ENCODE data around the gene TMPRSS7.
A peak's percentile ranks its signal among the peaks of the same experiment; 100 is the strongest.
"Not testable (repeated sequence)": the region's sequence is repeated elsewhere in the genome, so short reads cannot be mapped to it uniquely, and the experiment has no call there.

The TMPRSS7 gene

DNA sequence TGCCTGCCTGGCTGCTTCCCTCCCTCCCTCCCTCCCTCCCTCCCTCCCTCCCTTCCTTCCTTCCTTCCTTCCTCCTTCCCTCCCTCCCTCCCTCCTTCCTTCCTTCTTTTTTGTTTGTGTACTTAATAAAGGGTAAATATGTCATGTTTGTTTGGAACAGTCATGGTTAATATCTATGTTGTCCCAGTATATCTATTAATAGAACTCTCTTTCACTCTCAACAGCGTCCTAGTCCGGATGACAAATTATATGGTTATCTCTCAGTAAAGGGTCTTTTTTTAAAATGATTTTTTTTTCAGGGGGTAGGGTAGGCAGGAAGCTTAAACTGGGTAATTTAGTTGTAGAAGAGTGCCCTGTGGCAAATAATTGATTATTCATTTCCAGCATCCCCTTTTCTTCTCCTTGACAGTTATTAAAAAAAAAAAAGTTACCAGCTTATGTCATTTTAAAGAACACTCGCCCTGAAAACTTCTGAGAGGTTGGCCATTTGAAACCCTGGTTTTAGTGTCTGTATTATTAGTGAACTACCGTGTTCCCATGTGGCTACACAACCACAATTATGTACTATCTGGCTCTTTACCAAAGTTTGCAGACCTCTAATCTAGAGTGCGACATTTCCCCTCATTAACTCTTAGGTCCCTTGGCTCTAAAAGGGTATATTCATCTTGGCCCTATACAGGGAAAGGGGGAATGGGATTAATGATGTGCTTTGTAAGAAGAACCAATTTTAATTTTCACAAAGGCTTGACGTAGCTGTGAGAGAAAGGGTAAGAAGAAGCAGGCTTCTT is 22.1 kb upstream of the TMPRSS7 start:
- no peak for DNase-seq

- peak; percentile 68 for DNase-seq
Observed at GRCh38 chr3:112013058-112013783, 21.3 kb upstream of the TMPRSS7 start.

GRCh38 chr3:112013784-112014143 is 20.8 kb upstream of the TMPRSS7 start:
- no peak for DNase-seq

DNA sequence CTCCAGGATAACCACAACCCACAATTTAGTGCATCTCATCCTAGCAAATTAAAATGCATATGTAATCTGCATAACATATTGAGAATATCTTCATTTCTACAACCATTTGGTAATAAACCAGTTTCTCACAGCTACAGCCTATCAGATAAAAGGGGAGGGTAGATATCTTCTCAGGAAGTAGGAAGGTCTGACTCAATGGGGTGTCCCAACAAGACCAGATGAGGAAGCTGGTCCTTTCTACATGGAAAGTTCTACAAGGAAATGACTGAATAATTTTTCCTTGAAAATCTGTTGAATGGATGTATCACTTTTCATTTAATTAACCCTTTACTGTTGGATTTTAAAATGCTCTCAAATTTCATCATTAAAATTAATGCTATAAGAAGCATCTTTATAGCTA is 17.4 kb upstream of the TMPRSS7 start:
- no peak for DNase-seq

DNA sequence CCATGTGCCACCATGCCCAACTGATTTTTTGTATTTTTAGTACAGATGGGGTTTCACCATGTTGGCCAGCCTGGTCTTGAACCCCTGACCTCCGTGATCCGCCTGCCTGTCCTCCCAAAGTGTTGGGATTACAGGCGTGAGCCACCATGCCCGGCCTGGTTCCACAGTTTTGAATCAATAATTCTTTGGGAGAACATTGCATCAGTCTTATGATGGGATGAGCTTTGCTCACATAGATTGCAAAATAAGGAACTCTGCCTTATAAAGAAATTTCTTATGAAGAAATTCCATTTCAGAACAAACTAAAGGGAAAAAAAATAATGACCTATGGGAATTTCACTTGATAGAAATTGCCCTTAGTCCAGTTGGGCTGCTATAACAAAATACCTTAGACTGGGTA is 15.8 kb upstream of the TMPRSS7 start:
- no peak for DNase-seq

DNA sequence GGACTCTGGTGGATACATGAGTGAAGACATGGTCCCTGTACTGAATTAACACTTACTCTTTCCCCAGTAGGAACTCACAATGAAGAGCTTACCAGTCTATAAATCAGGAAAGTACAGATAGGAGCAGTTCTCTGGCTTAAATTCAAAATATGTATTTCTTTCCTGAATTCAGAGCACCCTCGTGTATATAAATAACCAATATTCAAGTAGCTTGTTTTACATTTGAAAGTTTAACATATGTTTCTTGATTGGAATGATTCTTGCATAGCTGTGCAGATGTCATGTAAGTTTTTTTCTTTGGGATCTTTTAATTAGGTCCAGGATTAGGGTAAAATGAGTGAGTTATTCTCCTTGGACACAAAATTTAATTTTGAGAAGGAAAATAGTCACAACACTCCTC is 14.8 kb upstream of the TMPRSS7 start:
- DNase-seq: no peak

- DNase-seq: no peak
Observed at GRCh38 chr3:112020674-112021085, 13.9 kb upstream of the TMPRSS7 start.

GRCh38 chr3:112027142-112027541 is 7.4 kb upstream of the TMPRSS7 start:
- DNase-seq: no peak

- DNase-seq: no peak
Observed at GRCh38 chr3:112027826-112028225, 6.7 kb upstream of the TMPRSS7 start.

- DNase-seq: no peak
Observed at GRCh38 chr3:112030901-112031300, 3.6 kb upstream of the TMPRSS7 start.

DNA sequence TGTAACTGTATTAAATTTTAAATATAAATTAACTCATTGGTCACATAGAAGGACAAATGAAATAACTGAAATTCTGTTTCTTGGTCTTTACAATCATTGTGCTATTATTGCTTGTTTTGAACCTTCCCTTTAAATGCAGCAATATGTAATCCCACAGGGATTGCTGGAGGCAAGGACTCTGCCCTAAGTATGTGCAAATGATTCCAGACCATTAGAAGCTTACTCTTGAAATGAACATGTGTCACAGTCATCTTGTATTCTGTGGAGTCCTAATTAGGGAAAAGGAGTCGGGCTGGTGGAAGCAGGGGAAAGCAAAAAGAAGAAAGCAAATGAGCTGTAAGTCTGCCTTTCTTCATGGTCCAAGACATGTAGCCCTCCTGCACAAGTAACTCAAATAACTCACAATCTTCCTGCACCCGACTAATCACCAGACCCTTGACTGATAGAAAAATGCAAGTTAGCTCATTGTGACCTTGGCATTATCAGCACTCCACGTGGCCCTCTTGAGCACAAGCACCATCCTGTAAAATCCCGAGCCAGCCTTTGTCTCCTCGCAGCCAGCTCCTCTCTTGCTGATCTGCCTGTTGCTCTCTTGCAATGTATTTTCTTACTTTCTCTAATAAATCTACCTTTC is 2.3 kb upstream of the TMPRSS7 start:
- DNase-seq: no peak

DNA sequence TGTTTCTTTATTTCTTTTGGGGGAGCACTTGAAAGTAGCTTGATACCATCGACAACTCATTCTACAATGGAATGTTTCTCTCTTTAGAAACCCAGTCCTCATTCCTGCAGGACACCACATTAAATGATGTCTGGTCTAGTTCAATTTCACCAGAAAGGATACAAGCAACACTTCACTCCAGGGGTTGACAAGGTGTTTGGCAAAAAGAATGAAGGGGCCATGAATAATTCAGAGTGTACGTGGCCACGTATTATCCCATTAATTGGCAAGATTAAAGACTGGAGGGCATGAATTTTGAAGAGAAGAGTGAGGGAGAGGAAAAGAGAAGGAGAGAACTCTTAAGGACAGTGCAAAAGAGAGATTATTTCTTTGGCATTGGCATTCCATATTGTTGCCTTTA is 705 bp downstream of the TMPRSS7 start:
- no peak for DNase-seq

DNA sequence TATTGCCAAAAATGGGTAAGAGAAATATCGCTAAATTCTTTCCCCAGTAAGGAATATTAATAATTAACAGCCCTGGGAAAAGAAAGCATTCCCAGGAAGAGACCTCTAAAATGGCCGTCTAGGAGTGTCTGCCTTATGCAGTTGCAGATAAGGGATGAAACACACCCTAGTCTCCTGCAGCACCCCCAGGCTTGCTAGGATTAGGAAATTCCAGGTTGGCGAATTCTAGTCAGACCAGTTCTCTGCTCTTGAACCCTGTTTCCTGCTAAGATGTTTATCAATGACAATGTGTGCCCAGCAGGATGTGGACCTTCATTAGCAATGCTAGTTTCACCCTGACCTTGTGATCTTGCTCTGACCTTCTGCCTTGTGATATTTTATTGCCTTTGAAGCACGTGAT is 2.7 kb downstream of the TMPRSS7 start:
- DNase-seq: not testable (repeated sequence)

GRCh38 chr3:112038863-112039262 is 4.3 kb downstream of the TMPRSS7 start:
- DNase-seq: no peak

- DNase-seq: no peak
Observed at GRCh38 chr3:112041321-112041720, 6.8 kb downstream of the TMPRSS7 start.

- DNase-seq: no peak
Observed at GRCh38 chr3:112042842-112043280, 8.3 kb downstream of the TMPRSS7 start.

- peak; percentile 78 for DNase-seq
Observed at GRCh38 chr3:112043621-112044201, 9.2 kb downstream of the TMPRSS7 start.

- peak; percentile 22 for DNase-seq
Observed at GRCh38 chr3:112046599-112046998, 12.1 kb downstream of the TMPRSS7 start.

DNA sequence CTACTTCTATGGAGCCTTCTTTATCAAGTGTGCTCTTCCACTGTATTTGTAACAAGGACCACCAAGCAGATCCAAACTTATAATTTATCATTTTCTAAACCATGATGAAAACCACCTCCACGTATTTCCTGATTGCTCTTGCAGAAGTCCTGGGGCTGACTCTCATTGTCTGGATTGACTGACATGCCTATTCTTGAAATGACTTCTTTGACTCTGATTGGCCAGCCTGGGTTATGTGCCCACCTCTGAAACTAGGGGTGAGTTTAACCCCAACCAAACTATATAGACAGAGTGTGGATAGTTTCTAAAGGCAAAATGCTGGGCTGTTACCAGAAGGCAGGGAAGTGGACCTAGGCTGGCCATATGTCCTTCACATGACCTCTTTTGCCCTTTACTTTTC is 12.7 kb downstream of the TMPRSS7 start:
- no peak for DNase-seq

GRCh38 chr3:112048911-112049310 is 14.4 kb downstream of the TMPRSS7 start:
- DNase-seq: no peak

DNA sequence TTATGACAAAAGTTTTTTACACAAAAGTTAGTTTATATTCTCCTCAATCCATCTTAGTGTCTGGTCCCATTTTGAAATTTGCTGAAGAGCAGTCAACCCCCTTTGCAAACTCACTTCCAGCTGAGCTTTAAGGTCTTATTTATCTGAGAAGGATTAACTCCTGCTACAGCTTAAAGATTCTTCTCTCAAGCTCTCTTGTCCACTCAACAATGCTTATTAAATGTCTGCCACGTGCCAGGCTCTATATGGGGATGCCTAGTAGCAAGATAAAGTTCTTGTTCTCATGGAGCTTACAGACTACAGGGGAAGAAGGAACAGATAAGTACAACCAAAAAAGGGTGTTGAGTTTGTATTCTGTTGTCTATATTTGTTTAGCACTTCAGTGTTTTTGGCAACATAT is 18.7 kb downstream of the TMPRSS7 start:
- DNase-seq: no peak

- peak; percentile 83 for DNase-seq
Observed at GRCh38 chr3:112056451-112056929, 22.0 kb downstream of the TMPRSS7 start.

GRCh38 chr3:112059497-112059896 is 25.0 kb downstream of the TMPRSS7 start:
- no peak for DNase-seq
